Measurements from ENCODE around the gene LIMS1. TPM values are rescaled to one million over a fixed set of nuclear protein-coding genes. Genes with fewer than 3 reads are reported as not detected.

Gene LIMS1
- total RNA-seq, 2 experiments from 2014 or later = 18.5 to 21.3 TPM

- intact Hi-C loops (cut with DNase I, micrococcal nuclease) = loop anchor here in 1 of 2 experiments (5.0 kb wide), 1 partner anchor 121 kb away; no protein-coding TSS in a partner anchor
- ChIA-PET POLR2A (no interaction called here), CTCF (no interaction called here)
- no peak overlapping the region for H3K27ac Mint-ChIP-seq
- H3K27ac ChIP-seq (ENCODE audit: low read depth in 1 of 2, low read length in 2 of 2) = no peak overlapping the region
- no peaks in the 10 kb centered on the region for H3K27me3 Mint-ChIP-seq
- no peak overlapping the region for H3K4me3 Mint-ChIP-seq
- no peak for TF ChIP-seq CTCF (IDR thresholded peaks at IDR 0.05)
- H3K36me3 ChIP-seq (ENCODE audit: insufficient read depth, low read length) = no peaks in the 10 kb centered on the region
- H3K4me1 Mint-ChIP-seq (ENCODE audit: low read depth) = peaks cover 42% of the 10 kb centered on the region
- H3K9me3 ChIP-seq (ENCODE audit: control insufficient read depth in 1 of 2, insufficient read depth in 1 of 2, low read length in 2 of 2) = no peaks in the 10 kb centered on the region
- no peaks in the 10 kb centered on the region for H3K27me3 ChIP-seq (ENCODE audit: control insufficient read depth in 1 of 2, insufficient read depth in 2 of 2, low read length in 2 of 2)
- no peak overlapping the region for H3K4me3 ChIP-seq (ENCODE audit: low read length)
- DNase-seq (peak in 2 of 14 experiments; percentile 58 to 61), ATAC-seq (ENCODE audit: poor library complexity) (no peak)
- no peaks in the 10 kb centered on the region for H3K9me3 Mint-ChIP-seq
- peaks cover 5% of the 10 kb centered on the region for H3K4me1 ChIP-seq (ENCODE audit: insufficient read depth, low read length)
- no peaks in the 10 kb centered on the region for H3K36me3 Mint-ChIP-seq (ENCODE audit: low read depth)
Observed at GRCh38 chr2:108591163-108591562, 56.9 kb downstream of the LIMS1 start.

GRCh38 chr2:108593547-108594098, 59.4 kb downstream of the LIMS1 start:
- no peaks in the 10 kb centered on the region for H3K27me3 Mint-ChIP-seq
- ATAC-seq (ENCODE audit: poor library complexity) = no peak
- Histone ChIP-seq H3K4me1 (ENCODE audit: insufficient read depth, low read length) (peaks cover 5% of the 10 kb centered on the region), H3K27ac (ENCODE audit: low read depth in 1 of 2, low read length in 2 of 2) (no peak overlapping the region), H3K27me3 (ENCODE audit: control insufficient read depth in 1 of 2, insufficient read depth in 2 of 2, low read length in 2 of 2) (no peaks in the 10 kb centered on the region), H3K36me3 (ENCODE audit: insufficient read depth, low read length) (no peaks in the 10 kb centered on the region), H3K4me3 (ENCODE audit: low read length) (no peak overlapping the region), H3K9me3 (ENCODE audit: control insufficient read depth in 1 of 2, insufficient read depth in 1 of 2, low read length in 2 of 2) (no peaks in the 10 kb centered on the region)
- H3K4me3 Mint-ChIP-seq = no peak overlapping the region
- ChIA-PET CTCF (interaction anchor here (1.1 to 2.6 kb wide), 3 partner anchors 9 to 43 kb away, joined by 5 to 13 read pairs (median 7); no protein-coding TSS in a partner anchor), POLR2A (no interaction called here)
- DNase-seq = no peak
- H3K4me1 Mint-ChIP-seq (ENCODE audit: low read depth) = peaks cover 31% of the 10 kb centered on the region
- H3K9me3 Mint-ChIP-seq = no peaks in the 10 kb centered on the region
- H3K27ac Mint-ChIP-seq = no peak overlapping the region
- H3K36me3 Mint-ChIP-seq (ENCODE audit: low read depth) = no peaks in the 10 kb centered on the region
- intact Hi-C loops (cut with DNase I, micrococcal nuclease) = loop anchor here in 1 of 2 experiments (5.0 kb wide), 1 partner anchor 119 kb away; no protein-coding TSS in a partner anchor
- TF ChIP-seq CTCF (IDR thresholded peaks at IDR 0.05) = no peak

GRCh38 chr2:108594132-108594981, 60.1 kb downstream of the LIMS1 start:
- no peaks in the 10 kb centered on the region for H3K9me3 Mint-ChIP-seq
- Histone ChIP-seq H3K36me3 (ENCODE audit: insufficient read depth, low read length) (no peaks in the 10 kb centered on the region), H3K9me3 (ENCODE audit: control insufficient read depth in 1 of 2, insufficient read depth in 1 of 2, low read length in 2 of 2) (no peaks in the 10 kb centered on the region), H3K27ac (ENCODE audit: low read depth in 1 of 2, low read length in 2 of 2) (no peak overlapping the region), H3K27me3 (ENCODE audit: control insufficient read depth in 1 of 2, insufficient read depth in 2 of 2, low read length in 2 of 2) (no peaks in the 10 kb centered on the region), H3K4me1 (ENCODE audit: insufficient read depth, low read length) (peaks cover 5% of the 10 kb centered on the region), H3K4me3 (ENCODE audit: low read length) (no peak overlapping the region)
- H3K27me3 Mint-ChIP-seq = no peaks in the 10 kb centered on the region
- no peak overlapping the region for H3K4me3 Mint-ChIP-seq
- ATAC-seq (ENCODE audit: poor library complexity) (no peak), DNase-seq (peak in 2 of 14 experiments; percentile 56 to 64)
- TF ChIP-seq CTCF (IDR thresholded peaks at IDR 0.05) = no peak
- POLR2A ChIA-PET = no interaction called here
- no peak overlapping the region for H3K27ac Mint-ChIP-seq
- intact Hi-C loops (cut with DNase I, micrococcal nuclease) = loop anchor here in 1 of 2 experiments (5.0 kb wide), 1 partner anchor 118 kb away; no protein-coding TSS in a partner anchor
- peaks cover 26% of the 10 kb centered on the region for H3K4me1 Mint-ChIP-seq (ENCODE audit: low read depth)
- CTCF ChIA-PET = interaction anchor here (2.1 to 2.6 kb wide), 2 partner anchors 10 to 42 kb away, joined by 7 to 13 read pairs; no protein-coding TSS in a partner anchor
- H3K36me3 Mint-ChIP-seq (ENCODE audit: low read depth) = no peaks in the 10 kb centered on the region
